Large intestine (tissue), 3 donors: ENCODE data around the gene HOOK2. TPM values are rescaled to one million over a fixed set of nuclear protein-coding genes. Genes with fewer than 3 reads are reported as not detected.
A peak's percentile ranks its signal among the peaks of the same experiment; 100 is the strongest.
"Not testable (repeated sequence)": the region's sequence is repeated elsewhere in the genome, so short reads cannot be mapped to it uniquely, and the experiment has no call there.

Experiments used
- DNase-seq, 2 donors: peaks; one replicate each; pipeline versions ENCODE4 v3.0.0 to v3.0.0-alpha.2; 2013
- H3K27ac ChIP-seq: one replicate; pipeline ENCODE4 v1.5.1; 2013; ENCODE audit warnings: low read length
- H3K27me3 ChIP-seq: 2 replicates; pipeline ENCODE4 v1.6.1; 2013; ENCODE audit warnings: low read length; ENCODE audit not compliant: control insufficient read depth, insufficient read depth
- H3K36me3 ChIP-seq: 2 replicates; pipeline ENCODE4 v1.6.1; 2013; ENCODE audit warnings: low read length; ENCODE audit not compliant: control insufficient read depth, insufficient read depth
- H3K4me1 ChIP-seq: one replicate; pipeline ENCODE4 v1.6.1; 2013; ENCODE audit warnings: low read length; ENCODE audit not compliant: control insufficient read depth, insufficient read depth
- H3K4me3 ChIP-seq: one replicate; pipeline ENCODE4 v1.5.1; 2013; ENCODE audit warnings: low read length
- H3K9me3 ChIP-seq: one replicate; pipeline ENCODE4 v1.6.1; 2013; ENCODE audit warnings: mild to moderate bottlenecking, low read depth, low read length, moderate library complexity; ENCODE audit not compliant: control insufficient read depth
- WGBS: methylation state at CpG from one replicate; pipeline ENCODE4 v1.1.5; 2013; ENCODE audit warnings: low lambda C conversion rate; ENCODE audit not compliant: insufficient coverage; 5-methylcytosine and 5-hydroxymethylcytosine counted together
- polyA plus RNA-seq: library from polyadenylated mRNA; unstranded; fragments of 120-200 nt; gene quantifications from one replicate; pipeline ENCODE4 v1.2.1, GENCODE V29; 2013

The HOOK2 gene
- polyA plus RNA-seq, 1 donor: 192 TPM

DNA sequence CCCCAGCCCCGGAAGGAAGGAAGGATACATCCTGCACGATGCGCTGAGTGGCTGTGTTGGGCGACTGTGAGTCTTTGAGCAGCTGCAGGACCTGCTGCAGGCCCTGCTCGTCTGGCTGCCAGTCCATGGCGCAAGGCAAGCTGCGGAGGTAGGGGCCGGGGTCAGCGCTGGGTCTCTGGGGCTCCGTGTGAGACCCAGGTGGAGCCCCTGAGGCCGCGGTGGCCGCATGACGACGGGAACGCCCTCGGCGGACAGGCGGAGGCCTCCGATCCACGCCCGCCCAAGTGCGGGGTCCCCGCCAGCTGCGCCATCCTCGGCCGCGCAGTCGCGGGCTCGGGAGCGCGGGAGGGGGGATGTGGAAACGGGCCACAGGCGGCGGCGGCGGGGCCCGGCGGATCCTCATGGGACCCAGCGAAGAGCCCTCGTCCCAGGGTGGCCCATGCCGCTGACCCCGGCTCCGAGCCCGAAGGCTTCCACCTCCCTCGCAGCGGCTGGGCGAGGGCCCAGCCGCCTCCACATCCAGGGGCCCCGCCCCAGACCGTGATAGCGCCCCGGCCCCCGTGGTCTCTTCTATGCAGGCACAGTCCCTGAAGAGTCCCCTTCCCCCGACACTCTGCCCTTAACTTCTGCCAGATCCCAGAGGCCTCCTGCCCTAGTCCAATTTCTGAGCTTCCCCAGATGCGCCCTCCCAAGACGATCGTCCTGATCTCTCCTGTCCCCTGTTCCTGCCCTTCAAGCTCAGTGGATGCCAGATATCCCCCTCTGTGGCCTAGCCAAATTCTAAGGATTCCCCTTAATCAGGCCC lies 54.3 kb downstream of the HOOK2 start:
- Histone ChIP-seq H3K4me3 (peak overlapping the region; percentile 83), H3K27me3 (no peaks in the 10 kb centered on the region), H3K27ac (peak overlapping the region; percentile 82), H3K36me3 (peaks cover 26% of the 10 kb centered on the region), H3K4me1 (peaks cover 9% of the 10 kb centered on the region), H3K9me3 (no peaks in the 10 kb centered on the region)
- WGBS: no CpG with 5 or more reads among the region's 59 CpGs
- DNase-seq: peak in 1 of 2 donors; percentile 51

DNA sequence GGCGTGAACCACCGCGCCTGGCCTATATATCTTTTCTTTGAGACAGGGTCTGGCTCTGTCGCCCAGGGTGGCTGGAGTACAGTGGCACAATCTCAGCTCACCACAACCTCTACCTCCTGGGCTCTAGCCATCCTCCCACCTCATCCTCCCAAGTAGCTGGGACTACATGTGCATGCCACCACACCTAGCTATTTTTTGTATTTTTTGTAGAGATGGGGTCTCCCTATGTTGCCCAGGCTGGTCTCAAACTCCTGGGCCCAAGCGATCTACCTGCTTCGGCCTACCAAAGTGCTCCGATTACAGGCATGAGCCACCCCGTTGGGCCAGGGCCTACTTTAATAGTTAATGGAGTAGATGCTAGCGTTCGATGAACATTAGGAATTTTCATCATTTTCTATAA lies 55.1 kb downstream of the HOOK2 start:
- no CpG with 5 or more reads among the region's 10 CpGs for WGBS
- no peaks in the 10 kb centered on the region for H3K27me3 ChIP-seq
- H3K4me3 ChIP-seq: peak overlapping the region; percentile 83
- H3K4me1 ChIP-seq: peaks cover 9% of the 10 kb centered on the region
- H3K36me3 ChIP-seq: peaks cover 33% of the 10 kb centered on the region
- no peaks in the 10 kb centered on the region for H3K9me3 ChIP-seq
- DNase-seq: no peak
- H3K27ac ChIP-seq: peak overlapping the region; percentile 82

DNA sequence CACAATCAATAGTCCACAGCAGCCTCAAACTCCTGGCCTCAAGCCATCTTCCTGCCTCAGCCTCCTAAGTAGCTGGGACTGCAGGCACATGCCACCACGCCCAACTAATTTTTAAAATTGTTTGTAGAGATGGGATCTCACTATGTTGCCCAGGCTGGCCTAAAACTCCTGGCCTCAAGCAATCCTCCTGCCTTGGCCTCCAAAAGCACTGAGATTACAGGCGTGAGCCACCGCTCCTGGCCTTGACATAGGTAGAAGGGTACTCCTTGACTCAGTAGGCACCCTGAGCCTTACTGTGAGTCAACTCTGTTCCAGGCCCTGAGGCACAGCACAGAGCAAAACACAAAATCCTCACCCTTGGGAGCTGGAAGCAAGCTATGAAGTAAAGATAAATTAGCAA lies 59.4 kb downstream of the HOOK2 start:
- no CpG with 5 or more reads among the region's 3 CpGs for WGBS
- Histone ChIP-seq H3K27ac (no peak overlapping the region), H3K27me3 (no peaks in the 10 kb centered on the region), H3K4me1 (peaks cover 5% of the 10 kb centered on the region), H3K36me3 (peaks cover 66% of the 10 kb centered on the region), H3K4me3 (no peak overlapping the region), H3K9me3 (peaks cover 3% of the 10 kb centered on the region)
- no peak for DNase-seq

DNA sequence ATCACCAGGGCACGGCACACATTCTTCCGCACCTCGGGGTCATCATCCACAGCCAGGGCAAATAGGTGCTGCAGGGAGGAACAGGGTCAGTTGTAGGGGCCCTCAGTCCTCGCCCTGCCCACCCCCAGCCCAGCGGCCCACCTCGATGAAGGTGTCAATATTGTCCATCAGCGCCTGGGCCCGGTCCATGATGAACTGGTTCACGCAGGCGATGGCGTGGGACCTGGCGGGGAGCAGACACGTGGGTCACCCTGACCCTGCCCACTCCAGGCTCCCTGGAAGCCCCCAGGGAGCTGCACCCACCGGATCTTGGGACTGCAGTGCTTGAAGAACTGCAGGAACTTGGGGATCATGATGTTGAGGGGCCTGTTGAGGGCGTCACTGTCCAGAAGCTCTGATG lies 60.2 kb downstream of the HOOK2 start:
- H3K36me3 ChIP-seq: peaks cover 74% of the 10 kb centered on the region
- no CpG with 5 or more reads among the region's 15 CpGs for WGBS
- DNase-seq: no peak

DNA sequence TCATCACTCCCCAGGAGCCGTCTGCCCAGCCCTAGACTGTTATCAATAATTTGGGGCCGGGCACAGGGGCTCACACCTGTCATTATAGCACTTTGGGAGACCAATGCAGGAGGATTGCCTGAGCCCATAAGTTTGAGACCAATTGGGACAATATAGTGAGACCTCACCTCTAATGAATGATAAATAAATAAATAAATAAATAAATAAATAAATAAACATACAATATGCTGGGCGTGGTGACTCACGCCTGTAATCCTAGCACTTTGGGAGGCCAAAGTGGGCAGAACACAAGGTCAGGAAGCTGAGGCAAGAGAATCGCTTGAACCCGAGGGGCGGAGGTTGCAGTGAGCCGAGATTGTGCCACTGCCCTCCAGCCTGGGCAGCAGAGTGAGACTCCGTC lies 62.0 kb downstream of the HOOK2 start:
- WGBS: 93% methylated on average over 2 of the region's 9 CpGs
- not testable (repeated sequence) for H3K4me3 ChIP-seq, DNase-seq, H3K27ac ChIP-seq, H3K4me1 ChIP-seq, H3K9me3 ChIP-seq, H3K27me3 ChIP-seq
- peaks cover 74% of the 10 kb centered on the region for H3K36me3 ChIP-seq

More for the DNA sequence above, 60.2 kb downstream of the HOOK2 start:
- Histone ChIP-seq H3K4me3 (no peak overlapping the region), H3K4me1 (no peaks in the 10 kb centered on the region), H3K9me3 (peaks cover 3% of the 10 kb centered on the region), H3K27me3 (no peaks in the 10 kb centered on the region), H3K27ac (no peak overlapping the region)

Other genes starting within 250 kb of the HOOK2 start
- 12.3 TPM for gene ZNF564, start 224.1 kb downstream of the HOOK2 start, polyA plus RNA-seq
- gene ZNF490, start 164.7 kb downstream of the HOOK2 start, polyA plus RNA-seq: 2.9 TPM
- 19.0 TPM for gene ZNF791, start 164.6 kb downstream of the HOOK2 start, polyA plus RNA-seq
- 51.5 TPM for gene MAN2B1, start 108.8 kb downstream of the HOOK2 start, polyA plus RNA-seq
- gene WDR83, start 108.7 kb downstream of the HOOK2 start, polyA plus RNA-seq: 20.5 TPM
- 97.7 TPM for gene DHPS, start 93.7 kb downstream of the HOOK2 start, polyA plus RNA-seq
- gene GNG14, start 87.6 kb downstream of the HOOK2 start, polyA plus RNA-seq: 0.33 TPM
- gene FBXW9, start 78.9 kb downstream of the HOOK2 start, polyA plus RNA-seq: 9.5 TPM
- 49.2 TPM for gene TNPO2, start 51.6 kb downstream of the HOOK2 start, polyA plus RNA-seq
- gene TRIR, start 40.9 kb downstream of the HOOK2 start, polyA plus RNA-seq: 219 TPM
- gene GET3, start 38.1 kb downstream of the HOOK2 start, polyA plus RNA-seq: 64.0 TPM
- 0.10 TPM for gene BEST2, start 23.8 kb downstream of the HOOK2 start, polyA plus RNA-seq
- gene JUNB, start 15.9 kb upstream of the HOOK2 start, polyA plus RNA-seq: 333 TPM
- 271 TPM for gene PRDX2, start 26.2 kb upstream of the HOOK2 start, polyA plus RNA-seq
- 3.8 TPM for gene THSD8, start 26.5 kb upstream of the HOOK2 start, polyA plus RNA-seq
- gene RNASEH2A, start 31.0 kb upstream of the HOOK2 start, polyA plus RNA-seq: 20.3 TPM
- gene RTBDN, start 59.0 kb upstream of the HOOK2 start, polyA plus RNA-seq: 1.6 TPM
- gene MAST1, start 63.0 kb upstream of the HOOK2 start, polyA plus RNA-seq: 4.4 TPM
- 7.8 TPM for gene DNASE2, start 105.9 kb upstream of the HOOK2 start, polyA plus RNA-seq
- gene KLF1, start 111.6 kb upstream of the HOOK2 start, polyA plus RNA-seq: 0.79 TPM
- 25.4 TPM for gene GCDH, start 115.6 kb upstream of the HOOK2 start, polyA plus RNA-seq
- 1.0 TPM for gene SYCE2, start 143.7 kb upstream of the HOOK2 start, polyA plus RNA-seq
- 55.0 TPM for gene FARSA, start 158.2 kb upstream of the HOOK2 start, polyA plus RNA-seq
- gene CALR, start 163.1 kb upstream of the HOOK2 start, polyA plus RNA-seq: 723 TPM
- gene RAD23A, start 170.3 kb upstream of the HOOK2 start, polyA plus RNA-seq: 91.8 TPM
- 30.5 TPM for gene GADD45GIP1, start 181.7 kb upstream of the HOOK2 start, polyA plus RNA-seq
- gene DAND5, start 194.0 kb upstream of the HOOK2 start, polyA plus RNA-seq: 0.06 TPM
- 20.2 TPM for gene NFIX, start 219.9 kb upstream of the HOOK2 start, polyA plus RNA-seq